PC-9 (cell line): ENCODE results near the gene NALCN. TPM values are rescaled to one million over a fixed set of nuclear protein-coding genes. Genes with fewer than 3 reads are reported as not detected.
A peak's percentile ranks its signal among the peaks of the same experiment; 100 is the strongest.

Experiments used
- BruUV-seq: library from RNA; stranded (reverse); fragments of 400-500 nt; replicated peaks from 2 replicates; lab custom pipeline; 2021; lab: Mats Ljungman, UMichigan
- CTCF ChIA-PET: fragments of 300-600 bp; sonication (Branson Sonifier 250); formaldehyde crosslinking; loops from one replicate; lab custom pipeline; 2022; ENCODE audit warnings: antibody characterized with exemption; lab: Charles Lee
- POLR2A ChIA-PET: fragments of 300-600 bp; sonication (Branson Sonifier 250); formaldehyde crosslinking; loops from one replicate; lab custom pipeline; 2022; ENCODE audit warnings: antibody characterized with exemption; ENCODE audit not compliant: unreplicated experiment; lab: Charles Lee
- DNase-seq, 2 experiments: peaks; one replicate each; pipeline versions ENCODE4 v3.0.0 to v3.0.0-alpha.2; 2015 to 2022; ENCODE audit warnings: mixed read lengths in 1 of 2
- H2AFZ ChIP-seq: fragments of 200-600 bp; sonication (generic); 2 replicates; pipeline ENCODE4 v1.8.1; 2017; ENCODE audit warnings: antibody characterized with exemption
- H3F3A ChIP-seq: fragments of 200-600 bp; sonication (generic); 2 replicates; pipeline ENCODE4 v1.8.1; 2017; ENCODE audit warnings: antibody characterized with exemption, mild to moderate bottlenecking, low read depth; ENCODE audit not compliant: insufficient read depth
- H3K27ac ChIP-seq: fragments of 200-600 bp; sonication (generic); 2 replicates; pipeline ENCODE4 v1.6.1; 2016; ENCODE audit warnings: mixed run types
- H3K27me3 ChIP-seq: fragments of 200-600 bp; sonication (generic); 2 replicates; pipeline ENCODE4 v1.6.1; 2016; ENCODE audit warnings: low read depth, mixed run types; ENCODE audit not compliant: insufficient read depth
- H3K36me3 ChIP-seq: fragments of 200-600 bp; sonication (generic); 2 replicates; pipeline ENCODE4 v1.6.1; 2016; ENCODE audit warnings: low read depth, mixed run types
- H3K4me1 ChIP-seq: fragments of 200-600 bp; sonication (generic); replicated peaks from 2 replicates; pipeline ENCODE4 v1.6.1; 2016; ENCODE audit warnings: mixed run types; ENCODE audit not compliant: insufficient read depth
- H3K4me2 ChIP-seq: fragments of 200-600 bp; sonication (generic); 2 replicates; pipeline ENCODE4 v1.6.1; 2017; ENCODE audit warnings: mixed run types
- H3K4me3 ChIP-seq: fragments of 200-600 bp; sonication (generic); 2 replicates; pipeline ENCODE4 v1.6.1; 2016; ENCODE audit warnings: mixed run types
- H3K79me2 ChIP-seq: fragments of 200-600 bp; sonication (generic); 2 replicates; pipeline ENCODE4 v1.6.1; 2017; ENCODE audit warnings: low read depth, mixed run types
- H3K9me2 ChIP-seq: fragments of 200-600 bp; sonication (generic); 2 replicates; pipeline ENCODE4 v1.8.1; 2017; ENCODE audit warnings: mild to moderate bottlenecking; ENCODE audit not compliant: insufficient read depth
- H3K9me3 ChIP-seq: fragments of 200-600 bp; sonication (generic); 2 replicates; pipeline ENCODE4 v1.8.1; 2016; ENCODE audit warnings: low read depth; ENCODE audit not compliant: insufficient read depth
- H4K20me1 ChIP-seq: fragments of 200-600 bp; sonication (generic); 2 replicates; pipeline ENCODE4 v1.8.1; 2017; ENCODE audit not compliant: insufficient read depth
- CTCF ChIP-seq: fragments of 200-600 bp; sonication (generic); conservative IDR thresholded peaks from 2 replicates; pipeline ENCODE4 v1.6.1; 2017; ENCODE audit warnings: mixed run types, antibody characterized with exemption, mild to moderate bottlenecking, moderate library complexity
- EZH2 ChIP-seq: fragments of 200-600 bp; sonication (generic); IDR thresholded peaks from 2 replicates; pipeline ENCODE4 v1.8.0; 2017; ENCODE audit warnings: antibody characterized with exemption, low read depth
- intact Hi-C: fragments of 100-400 bp; cut with micrococcal nuclease; formaldehyde crosslinking; loops from one replicate; pipeline ENCODE4 v1.10.0; 2022; ENCODE audit not compliant: unreplicated experiment
- total RNA-seq: library from RNA; stranded (reverse); gene quantifications from 2 replicates; pipeline ENCODE4 v1.2.3, GENCODE V29; 2021

NALCN gene
- total RNA-seq, 1 experiment from 2014 or later: 7.7 TPM

GRCh38 chr13:101170306-101170705 lies 246.0 kb downstream of the NALCN start:
- ChIA-PET CTCF (no interaction called here), POLR2A (no interaction called here)
- Histone ChIP-seq H4K20me1 (no peaks in the 10 kb centered on the region), H3K4me3 (no peak overlapping the region), H2AFZ (no peak overlapping the region), H3K27ac (no peak overlapping the region), H3K4me1 (no peaks in the 10 kb centered on the region), H3K4me2 (no peak overlapping the region), H3K79me2 (no peaks in the 10 kb centered on the region), H3F3A (no peaks in the 10 kb centered on the region; the same call in 1 of the 2 replicates), H3K36me3 (no peaks in the 10 kb centered on the region), H3K9me2 (no peaks in the 10 kb centered on the region), H3K27me3 (no peaks in the 10 kb centered on the region), H3K9me3 (no peaks in the 10 kb centered on the region)
- BruUV-seq: no TSS peak
- TF ChIP-seq EZH2 (no peak), CTCF (no peak)
- no peak for DNase-seq
- intact Hi-C loops: no loop called here

DNA sequence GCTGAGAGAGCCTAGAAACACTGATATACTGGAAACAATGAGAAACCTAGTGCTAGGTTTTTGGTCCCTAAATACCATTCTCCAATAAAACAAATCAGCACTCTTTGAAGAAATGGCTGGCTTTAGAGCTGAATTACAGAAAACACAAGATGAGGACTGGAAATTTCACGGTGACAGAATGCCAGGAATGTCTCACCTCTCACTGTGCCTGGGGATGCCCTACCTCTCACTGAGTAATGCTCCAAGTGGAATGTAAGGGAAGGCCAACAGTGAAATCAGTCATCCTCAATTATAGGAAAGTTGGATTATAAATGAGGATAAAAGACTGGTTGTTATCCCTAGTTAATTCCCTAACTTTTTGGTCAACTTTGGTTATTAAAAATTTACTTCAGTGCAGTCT lies 259.0 kb downstream of the NALCN start:
- Histone ChIP-seq H4K20me1 (no peaks in the 10 kb centered on the region), H3K4me1 (no peaks in the 10 kb centered on the region), H3K4me3 (no peak overlapping the region), H3K9me3 (no peaks in the 10 kb centered on the region), H3K4me2 (no peak overlapping the region), H3K36me3 (no peaks in the 10 kb centered on the region), H3K27me3 (no peaks in the 10 kb centered on the region), H3K9me2 (no peaks in the 10 kb centered on the region), H3F3A (no peaks in the 10 kb centered on the region), H3K27ac (no peak overlapping the region), H2AFZ (no peak overlapping the region), H3K79me2 (no peaks in the 10 kb centered on the region)
- intact Hi-C loops: loop anchor here (10.0 kb wide), 1 partner anchor 128 kb away; no protein-coding TSS in a partner anchor
- DNase-seq: peak in 1 of 2 experiments; percentile 8
- TF ChIP-seq EZH2 (no peak), CTCF (no peak)
- CTCF ChIA-PET: no interaction called here
- BruUV-seq: no TSS peak
- POLR2A ChIA-PET: no interaction called here

- ChIA-PET POLR2A (no interaction called here), CTCF (no interaction called here)
- Histone ChIP-seq H3K4me1 (no peaks in the 10 kb centered on the region), H3K4me2 (no peak overlapping the region), H3K4me3 (no peak overlapping the region), H3K79me2 (no peaks in the 10 kb centered on the region), H3K9me2 (no peaks in the 10 kb centered on the region), H4K20me1 (no peaks in the 10 kb centered on the region), H3K36me3 (no peaks in the 10 kb centered on the region), H3K27ac (no peak overlapping the region), H3K9me3 (no peaks in the 10 kb centered on the region), H3K27me3 (no peaks in the 10 kb centered on the region), H3F3A (no peaks in the 10 kb centered on the region), H2AFZ (no peak overlapping the region)
- DNase-seq: no peak
- TF ChIP-seq CTCF (peak; percentile 66; the same call in 1 of the 2 replicates), EZH2 (no peak)
- intact Hi-C loops: loop anchor here (10.0 kb wide), 1 partner anchor 129 kb away; no protein-coding TSS in a partner anchor
- no TSS peak for BruUV-seq
Observed at GRCh38 chr13:101155920-101156319, 260.4 kb downstream of the NALCN start.
